GM21717 (cell line): ENCODE data around the gene CAMK2A.

ENCODE experiments used
- ATAC-seq: cut with Tn5 transposase; IDR thresholded peaks from one replicate; pipeline ENCODE4 v1.9.1; 2021; ENCODE audit warnings: mild to moderate bottlenecking, moderate library complexity; ENCODE audit not compliant: unreplicated experiment

CAMK2A gene

GRCh38 chr5:150215979-150216944 lies 73.3 kb downstream of the CAMK2A start:
- no peak for ATAC-seq

- no peak for ATAC-seq
Measured at GRCh38 chr5:150214289-150214688, 75.3 kb downstream of the CAMK2A start.

- no peak for ATAC-seq
Measured at GRCh38 chr5:150213530-150213929, 76.0 kb downstream of the CAMK2A start.

GRCh38 chr5:150211156-150212030 lies 78.2 kb downstream of the CAMK2A start:
- ATAC-seq, result no peak

- no peak for ATAC-seq
Measured at GRCh38 chr5:150210644-150211043, 78.9 kb downstream of the CAMK2A start.

GRCh38 chr5:150209099-150209635 lies 80.4 kb downstream of the CAMK2A start:
- no peak for ATAC-seq

- no peak for ATAC-seq
Measured at GRCh38 chr5:150208187-150209098, 81.1 kb downstream of the CAMK2A start.

GRCh38 chr5:150206779-150207115 lies 82.8 kb downstream of the CAMK2A start:
- no peak for ATAC-seq

- ATAC-seq, result no peak
Measured at GRCh38 chr5:150206098-150206778, 83.3 kb downstream of the CAMK2A start.

GRCh38 chr5:150204590-150204960 lies 85.0 kb downstream of the CAMK2A start:
- no peak for ATAC-seq

GRCh38 chr5:150203832-150204589 lies 85.6 kb downstream of the CAMK2A start:
- ATAC-seq, result no peak

GRCh38 chr5:150202501-150202900 lies 87.1 kb downstream of the CAMK2A start:
- ATAC-seq, result no peak

- ATAC-seq, result no peak
Measured at GRCh38 chr5:150197476-150197875, 92.1 kb downstream of the CAMK2A start.

- no peak for ATAC-seq
Measured at GRCh38 chr5:150196986-150197385, 92.6 kb downstream of the CAMK2A start.

GRCh38 chr5:150196514-150196913 lies 93.1 kb downstream of the CAMK2A start:
- no peak for ATAC-seq

GRCh38 chr5:150195736-150196485 lies 93.7 kb downstream of the CAMK2A start:
- no peak for ATAC-seq

- no peak for ATAC-seq
Measured at GRCh38 chr5:150192462-150192861, 97.1 kb downstream of the CAMK2A start.

- ATAC-seq, result no peak
Measured at GRCh38 chr5:150190987-150191386, 98.6 kb downstream of the CAMK2A start.
